Left cardiac atrium (tissue), 4 donors: ENCODE results near the gene CCDC80. TPM values are rescaled to one million over a fixed set of nuclear protein-coding genes. Genes with fewer than 3 reads are reported as not detected.
"Not testable (repeated sequence)": the region's sequence is repeated elsewhere in the genome, so short reads cannot be mapped to it uniquely, and the experiment has no call there.

Experiments used
- ATAC-seq, 2 donors: fragments of 200-7000 bp; cut with Tn5 transposase; one replicate each; pipeline ENCODE4 v1.9.1; 2020; ENCODE audit warnings: mild to moderate bottlenecking in 2 of 2, moderate library complexity in 2 of 2
- DNase-seq: peaks from one replicate; pipeline ENCODE4 v3.0.0-alpha.2; 2020
- intact Hi-C, 2 donors: fragments of 100-400 bp; cut with DNase I; formaldehyde crosslinking; loops; one replicate each; pipeline versions ENCODE4 v1.14.1 to v1.15.1; 2022 to 2023
- total RNA-seq, 2 donors: library from RNA; stranded (reverse); fragmentation: NEBNext Ultra II Directional; extraction: Animal tissue kit (Norgen Biotek cat#: 25700); gene quantifications; one replicate each; pipeline ENCODE4 v1.2.1, GENCODE V29; 2021
- donor health status: DM: no; HTN: yes; CAD: no.
- donor health status: DM: no; HTN: yes; CAD: no; lungs with severe emphysema.
- donor health status: DM: yes; HTN: yes; CAD: no.
- donor health status: Dilated cardiomyopathy.

The CCDC80 gene
- total RNA-seq, 2 donors from 2014 or later = 233 to 278 TPM

DNA sequence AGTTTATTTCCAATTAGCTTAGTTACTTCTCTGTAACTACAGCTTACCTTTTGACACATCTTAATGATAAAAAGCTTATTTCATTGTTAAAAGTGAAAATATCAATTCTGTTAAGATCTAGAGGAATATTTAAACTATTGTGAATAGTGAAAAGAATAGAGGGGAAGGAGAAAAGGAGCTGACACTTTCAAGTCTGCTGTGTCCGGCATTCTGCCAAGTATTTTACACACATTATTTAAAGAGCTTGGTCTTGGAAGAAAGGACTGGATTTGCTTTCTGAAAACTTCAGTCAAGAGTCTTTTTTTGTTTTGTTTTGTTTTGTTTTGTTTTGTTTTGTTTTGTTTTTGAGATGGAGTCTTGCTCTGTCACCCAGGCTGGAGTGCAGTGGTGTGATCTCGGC is 34.8 kb downstream of the CCDC80 start:
- ATAC-seq = no peak
- intact Hi-C loops = no loop called here
- DNase-seq = no peak

DNA sequence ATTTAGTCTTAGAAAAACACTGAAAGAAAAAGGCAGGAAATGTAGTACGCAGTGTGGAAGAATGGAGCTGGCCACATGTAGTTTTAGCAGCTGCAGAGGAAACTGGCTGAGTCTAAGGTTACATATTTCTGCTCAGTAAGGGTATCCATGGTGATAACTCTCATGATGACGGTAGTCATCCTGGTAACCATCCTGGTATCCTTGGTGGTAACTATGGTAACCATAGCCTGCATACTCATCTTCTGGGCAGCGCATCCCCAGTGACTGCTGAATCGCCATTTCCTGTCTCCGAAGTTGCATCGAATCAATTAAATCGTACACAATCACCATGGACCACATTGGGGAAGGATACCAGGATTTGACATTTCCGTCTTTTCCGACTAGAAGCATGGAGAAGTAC is 35.7 kb downstream of the CCDC80 start:
- ATAC-seq (peak; percentile 50 to 58), DNase-seq (no peak)
- intact Hi-C loops = no loop called here

DNA sequence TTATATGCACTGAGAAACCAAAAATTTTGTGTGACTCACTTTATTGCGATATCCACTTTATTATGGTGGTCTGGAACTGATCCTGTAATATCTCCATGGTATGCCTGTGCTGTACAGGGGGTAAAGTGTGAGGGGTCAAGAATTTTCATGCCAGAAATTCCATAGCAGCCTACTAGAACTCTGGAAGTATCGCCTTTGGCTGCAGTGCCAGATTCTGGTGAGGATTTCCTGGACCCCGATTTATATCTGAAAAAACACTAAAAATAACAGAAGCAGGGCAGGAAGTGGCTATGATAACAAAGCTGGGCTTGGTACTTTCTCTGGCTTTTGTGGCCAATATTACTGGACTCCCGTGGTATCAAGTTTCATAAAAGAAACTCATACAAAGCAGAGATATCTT is 36.4 kb downstream of the CCDC80 start:
- ATAC-seq = peak; percentile 47 to 48
- intact Hi-C loops = no loop called here
- peak; percentile 31 for DNase-seq

DNA sequence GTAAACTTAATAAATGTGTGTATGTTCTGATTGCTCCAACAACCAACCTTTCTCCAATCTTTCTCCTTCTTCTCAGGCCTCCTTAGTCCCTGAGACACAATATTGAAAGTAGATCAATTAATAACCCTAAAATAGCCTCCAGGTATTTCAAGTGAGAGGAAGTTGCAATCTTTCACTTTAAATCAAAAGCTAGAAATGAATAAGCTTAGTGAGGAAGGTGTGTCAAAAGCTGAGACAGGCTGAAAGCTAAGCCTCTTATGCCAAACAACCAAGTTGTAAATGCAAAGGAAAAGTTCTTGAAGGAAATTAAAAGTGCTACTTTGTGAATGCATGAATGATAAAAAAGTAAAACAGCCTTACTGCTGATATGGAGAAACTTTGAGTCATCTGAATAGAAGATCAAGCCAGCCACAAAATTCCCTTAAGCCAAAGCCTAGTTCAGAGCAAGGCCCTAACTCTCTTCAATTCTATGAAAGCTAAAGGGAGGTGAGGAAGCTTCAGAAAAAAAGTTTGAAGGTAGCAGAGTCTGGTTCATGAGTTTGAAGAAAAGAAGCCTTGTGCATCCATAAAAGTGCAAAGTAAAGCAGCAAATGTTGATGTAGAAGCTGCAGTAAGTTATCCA is 38.6 kb downstream of the CCDC80 start:
- DNase-seq (no peak), ATAC-seq (no peak)
- intact Hi-C loops = no loop called here

DNA sequence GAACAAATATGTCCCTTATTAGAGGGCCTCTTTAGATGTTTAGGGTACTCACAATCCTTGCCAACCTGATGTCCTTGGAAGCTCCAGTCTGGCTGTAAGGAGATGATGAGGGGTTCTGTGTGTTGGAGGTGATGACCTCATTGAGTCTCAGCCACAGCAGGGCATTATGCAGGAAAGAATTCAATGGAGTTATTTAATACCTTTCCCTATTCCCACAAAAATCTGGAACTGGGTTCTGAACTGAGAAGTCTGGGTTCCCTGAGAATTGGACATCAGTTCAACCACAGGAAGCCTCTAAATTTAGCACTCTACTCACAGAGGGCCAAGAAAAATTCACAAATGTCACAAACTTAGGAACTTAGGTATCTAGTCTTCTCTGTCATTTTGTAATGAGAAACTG is 42.2 kb downstream of the CCDC80 start:
- DNase-seq (no peak), ATAC-seq (no peak)
- intact Hi-C loops = no loop called here

DNA sequence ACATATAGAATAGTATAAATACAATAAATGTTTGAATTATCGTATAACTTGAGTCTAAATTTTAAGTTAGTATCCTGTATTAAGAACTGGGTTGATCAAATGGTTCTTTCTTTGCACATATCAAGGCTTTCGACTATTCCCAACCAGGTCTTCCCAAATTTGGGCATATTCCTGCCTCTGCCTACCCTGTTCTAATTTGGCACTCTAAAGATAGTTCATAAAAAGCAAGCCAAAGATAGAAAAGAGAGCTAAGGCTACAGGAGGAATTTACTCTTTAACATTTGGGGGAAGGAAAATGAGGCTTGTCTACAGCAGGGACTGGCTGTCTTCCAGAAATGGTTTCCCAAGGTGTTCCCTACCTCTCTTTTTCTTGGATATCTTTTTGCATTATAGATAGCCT is 43.0 kb downstream of the CCDC80 start:
- DNase-seq (no peak), ATAC-seq (no peak)
- intact Hi-C loops = no loop called here

DNA sequence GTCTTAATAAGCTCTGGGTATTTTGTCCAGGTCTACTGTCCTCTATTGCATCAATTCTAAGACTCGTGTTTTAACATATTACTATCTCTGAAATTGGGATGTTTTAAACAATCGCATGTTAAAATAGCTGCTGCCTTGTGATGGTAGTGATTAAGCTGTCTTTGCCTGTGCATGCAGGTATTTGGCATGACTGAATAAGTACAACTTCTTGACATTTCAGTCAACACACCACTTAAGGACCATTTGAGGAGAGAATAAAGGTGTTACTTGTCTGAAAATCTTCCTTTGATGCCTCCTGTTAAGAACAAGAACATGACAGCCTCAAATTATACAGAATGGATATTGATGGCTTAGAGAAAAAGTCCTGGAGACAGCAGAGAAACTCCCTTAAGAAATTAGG is 46.1 kb downstream of the CCDC80 start:
- DNase-seq = no peak
- no peak for ATAC-seq
- intact Hi-C loops = no loop called here

DNA sequence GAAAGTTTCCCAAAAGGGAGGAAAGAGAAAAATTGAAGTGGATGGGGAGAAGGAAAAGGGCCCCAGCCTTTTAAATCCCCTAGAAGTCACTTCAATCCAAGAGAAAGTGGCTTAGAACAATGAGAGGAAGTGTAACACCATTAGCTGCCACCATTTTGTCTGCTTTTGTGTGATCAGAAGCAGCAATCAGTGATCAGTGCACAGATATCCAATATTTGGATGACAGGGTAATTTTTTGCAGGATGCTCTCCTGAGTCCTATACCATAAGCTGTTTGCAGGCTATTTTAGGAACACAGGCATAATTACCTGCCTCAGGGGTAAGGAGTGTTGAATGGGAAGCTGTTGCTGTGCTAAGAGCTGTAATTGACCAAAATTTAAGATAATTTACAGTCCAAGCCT is 47.7 kb downstream of the CCDC80 start:
- DNase-seq (no peak), ATAC-seq (no peak)
- intact Hi-C loops = no loop called here

DNA sequence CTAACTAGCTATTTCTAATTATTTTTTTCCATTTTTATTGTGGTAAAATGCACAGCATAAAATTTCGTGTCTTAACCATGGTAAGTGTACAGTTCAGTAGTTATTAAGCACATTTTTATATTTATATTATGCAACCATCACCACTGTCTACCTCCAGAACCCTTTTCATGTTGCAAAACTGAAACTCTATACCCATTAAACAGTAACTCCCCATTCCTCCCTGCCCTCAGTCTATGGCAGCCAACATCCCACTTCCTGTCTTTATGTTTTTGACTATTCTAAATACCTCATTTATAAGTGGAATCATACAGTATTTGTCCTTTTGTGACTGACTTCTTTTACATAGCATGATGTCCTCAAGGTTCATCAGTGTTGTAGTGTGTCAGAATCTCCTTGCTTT is 53.6 kb downstream of the CCDC80 start:
- intact Hi-C loops = no loop called here
- DNase-seq = no peak
- ATAC-seq = no peak

DNA sequence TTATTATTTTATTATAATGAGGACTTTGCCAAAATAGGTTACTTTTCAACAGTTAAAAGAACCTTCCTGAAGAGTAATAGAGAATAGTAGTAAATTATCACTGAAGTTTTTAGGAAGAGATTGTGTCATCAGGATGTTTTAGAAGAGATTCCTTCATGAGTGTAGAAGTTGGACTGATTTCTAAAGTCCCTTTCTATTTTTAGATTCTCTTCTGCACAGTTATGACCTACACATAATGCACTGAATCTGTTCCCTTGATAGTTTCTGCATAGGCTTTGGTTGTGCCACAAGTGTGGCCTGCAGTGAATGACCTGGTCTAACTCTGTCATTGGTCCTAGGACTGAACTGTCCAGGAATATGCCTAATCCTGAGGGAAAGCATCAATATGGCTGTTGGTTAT is 55.2 kb downstream of the CCDC80 start:
- no peak for ATAC-seq
- intact Hi-C loops = loop anchor here in 1 of 2 donors (2.0 kb wide), 1 partner anchor 395 kb away; no protein-coding TSS in a partner anchor
- DNase-seq = no peak

DNA sequence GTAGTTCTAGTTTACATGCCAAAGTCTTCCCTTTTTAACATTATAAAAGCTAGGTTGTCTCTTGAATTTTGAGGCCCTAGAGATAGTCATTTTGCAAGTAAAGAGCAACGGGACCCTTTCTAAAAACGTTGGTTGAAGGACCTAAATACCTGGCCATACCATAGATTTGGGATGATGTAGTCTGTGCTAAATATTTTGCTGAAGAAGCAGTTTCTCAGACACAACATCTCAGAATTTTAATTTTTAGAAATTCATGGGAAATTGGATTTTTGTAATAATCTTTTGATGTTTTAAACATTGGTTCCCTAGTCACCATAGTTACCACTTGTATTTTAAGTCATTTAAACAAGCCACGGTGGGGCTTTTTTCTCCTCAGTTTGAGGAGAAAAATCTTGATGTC is 57.8 kb downstream of the CCDC80 start:
- DNase-seq = no peak
- ATAC-seq = no peak
- intact Hi-C loops = no loop called here

DNA sequence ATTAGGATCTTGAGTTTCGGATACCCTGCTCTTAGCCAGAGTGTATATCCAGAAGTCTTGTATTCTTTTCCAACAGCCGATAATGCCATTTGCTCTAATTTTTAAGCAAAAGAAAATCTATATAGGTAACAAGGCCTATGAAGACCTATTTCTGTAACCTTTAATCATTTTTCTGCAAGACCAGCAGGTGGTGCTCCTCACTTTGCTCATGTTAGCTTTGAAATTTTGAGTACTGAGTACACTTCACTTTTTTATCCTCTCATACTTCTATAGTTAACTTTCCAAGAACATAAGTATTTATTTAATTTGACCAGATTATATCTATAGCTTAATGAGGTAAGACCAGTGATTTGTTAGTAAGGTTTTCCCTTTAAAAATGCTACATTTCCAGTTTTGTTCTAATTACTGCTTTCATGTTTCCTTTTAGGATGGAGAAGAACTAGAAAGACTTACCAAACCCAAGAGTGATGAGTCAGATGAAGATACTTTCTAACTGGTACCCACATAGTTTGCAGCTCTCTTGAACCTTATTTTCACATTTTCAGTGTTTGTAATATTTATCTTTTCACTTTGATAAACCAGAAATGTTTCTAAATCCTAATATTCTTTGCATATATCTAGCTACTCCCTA is 58.6 kb downstream of the CCDC80 start:
- ATAC-seq = peak in 1 of 2 donors; percentile 54
- DNase-seq = no peak
- intact Hi-C loops = no loop called here

DNA sequence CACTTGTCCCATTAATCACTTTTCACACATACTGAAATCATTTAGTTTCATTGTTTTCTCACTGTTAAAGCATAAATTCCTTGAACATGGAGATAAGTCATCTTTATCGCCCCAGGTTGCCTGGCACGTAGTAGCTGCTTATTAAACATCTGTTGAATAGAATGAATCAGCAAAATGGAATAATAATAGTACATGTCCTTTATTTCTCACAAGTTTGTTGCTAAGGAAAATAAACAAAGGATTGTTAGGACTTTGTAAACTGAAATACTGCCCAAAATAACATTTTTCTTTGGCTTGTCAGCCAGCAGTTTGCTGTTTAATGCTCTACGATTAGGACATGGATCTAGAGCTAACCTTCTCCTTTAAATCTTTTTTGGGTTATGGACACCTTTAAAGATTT is 61.2 kb downstream of the CCDC80 start:
- intact Hi-C loops = no loop called here
- peak in 1 of 2 donors; percentile 26 for ATAC-seq
- no peak for DNase-seq

DNA sequence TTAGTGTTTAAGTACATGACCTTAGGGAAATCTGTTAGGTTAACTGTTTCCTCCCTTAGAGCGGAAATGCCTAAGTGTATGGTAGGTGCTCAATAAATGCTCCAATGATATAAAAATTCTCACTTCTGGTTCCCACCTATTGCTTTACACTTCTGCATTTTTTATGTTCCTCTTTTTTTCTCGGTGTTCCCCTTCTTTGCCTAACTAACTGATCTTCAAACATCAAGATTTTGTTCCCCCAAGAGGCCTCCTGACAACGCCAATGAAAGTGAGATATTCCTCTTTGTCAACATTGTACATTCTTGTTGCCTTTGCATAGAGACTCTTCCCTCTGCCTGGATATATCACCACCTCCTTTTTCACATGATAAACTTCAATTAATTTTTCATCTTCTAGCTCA is 61.7 kb downstream of the CCDC80 start:
- no peak for DNase-seq
- ATAC-seq = no peak
- intact Hi-C loops = no loop called here

DNA sequence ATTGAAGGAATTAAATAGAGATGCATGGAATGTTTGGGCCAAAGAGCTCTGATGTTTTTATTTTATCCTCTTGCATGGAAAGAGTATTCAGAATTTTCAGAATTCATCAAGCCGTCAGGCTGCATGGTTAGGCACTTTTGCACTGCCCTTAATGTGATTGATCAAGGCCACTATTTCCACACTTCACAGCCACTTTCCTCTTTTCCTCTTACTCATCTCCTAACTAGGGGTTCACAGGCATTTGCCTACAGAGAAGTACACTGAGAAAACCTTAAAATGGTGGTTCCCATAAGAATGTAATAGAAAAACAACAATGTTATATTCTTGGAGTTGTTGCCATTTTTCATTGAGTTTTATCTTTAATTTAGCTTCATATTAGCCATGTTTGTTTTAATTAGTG is 68.2 kb downstream of the CCDC80 start:
- intact Hi-C loops = no loop called here
- ATAC-seq (no peak), DNase-seq (no peak)

DNA sequence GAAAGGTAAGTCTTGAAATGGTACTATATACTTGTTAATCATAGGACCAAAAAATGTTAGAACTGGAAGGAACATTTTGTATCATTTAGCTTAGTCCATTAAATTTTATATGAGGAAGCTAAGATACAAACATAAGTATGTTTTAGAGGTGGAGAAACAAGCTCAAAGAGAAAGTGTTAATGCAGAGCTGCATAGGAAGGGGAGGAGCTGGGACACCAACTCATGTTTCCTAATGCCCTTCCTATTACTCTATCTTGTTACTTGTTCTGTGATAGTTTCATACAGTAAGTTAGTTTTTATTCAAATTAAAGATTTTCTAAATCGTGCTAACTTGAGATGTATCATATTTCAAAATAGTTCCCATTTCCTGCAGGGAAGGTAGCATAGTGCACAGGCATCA is 71.7 kb downstream of the CCDC80 start:
- ATAC-seq (no peak), DNase-seq (no peak)
- intact Hi-C loops = no loop called here

DNA sequence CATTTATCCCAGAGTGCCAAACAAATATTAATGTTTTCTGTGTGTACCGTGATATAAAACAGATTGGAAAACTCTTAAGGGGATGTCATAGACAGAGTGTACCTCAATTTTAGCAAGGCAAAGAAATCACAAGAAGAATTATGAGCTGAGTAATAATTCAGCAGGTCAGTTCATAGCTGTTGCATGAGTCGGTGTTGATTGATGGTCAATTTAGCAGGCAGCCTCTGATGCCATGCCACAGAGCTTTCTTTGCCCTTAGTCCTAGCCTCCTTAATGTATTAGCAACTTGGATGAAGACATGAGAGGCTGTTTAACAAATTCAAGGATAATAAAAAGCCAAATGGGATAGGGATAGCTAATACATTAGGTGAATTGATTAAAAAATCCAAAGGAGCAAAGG is 72.3 kb downstream of the CCDC80 start:
- intact Hi-C loops = no loop called here
- DNase-seq = no peak
- ATAC-seq = peak in 1 of 2 donors; percentile 38

DNA sequence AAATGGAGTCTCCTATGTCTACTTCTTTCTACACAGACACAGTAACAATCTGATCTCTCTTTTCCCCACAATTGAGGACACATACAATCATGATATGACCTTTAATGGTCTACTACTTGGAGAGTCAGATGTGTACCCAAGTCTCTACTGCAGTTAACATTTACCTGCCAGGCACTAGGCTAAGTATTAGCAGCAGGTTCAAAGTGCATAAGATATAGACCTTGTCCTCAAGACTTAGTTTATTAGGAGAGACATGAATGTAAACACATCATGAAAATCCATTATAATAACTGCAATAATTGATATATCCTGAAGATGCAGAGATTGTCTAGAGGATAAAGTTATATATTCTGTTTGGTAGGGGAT is 76.0 kb downstream of the CCDC80 start:
- ATAC-seq (no peak), DNase-seq (no peak)
- intact Hi-C loops = no loop called here

DNA sequence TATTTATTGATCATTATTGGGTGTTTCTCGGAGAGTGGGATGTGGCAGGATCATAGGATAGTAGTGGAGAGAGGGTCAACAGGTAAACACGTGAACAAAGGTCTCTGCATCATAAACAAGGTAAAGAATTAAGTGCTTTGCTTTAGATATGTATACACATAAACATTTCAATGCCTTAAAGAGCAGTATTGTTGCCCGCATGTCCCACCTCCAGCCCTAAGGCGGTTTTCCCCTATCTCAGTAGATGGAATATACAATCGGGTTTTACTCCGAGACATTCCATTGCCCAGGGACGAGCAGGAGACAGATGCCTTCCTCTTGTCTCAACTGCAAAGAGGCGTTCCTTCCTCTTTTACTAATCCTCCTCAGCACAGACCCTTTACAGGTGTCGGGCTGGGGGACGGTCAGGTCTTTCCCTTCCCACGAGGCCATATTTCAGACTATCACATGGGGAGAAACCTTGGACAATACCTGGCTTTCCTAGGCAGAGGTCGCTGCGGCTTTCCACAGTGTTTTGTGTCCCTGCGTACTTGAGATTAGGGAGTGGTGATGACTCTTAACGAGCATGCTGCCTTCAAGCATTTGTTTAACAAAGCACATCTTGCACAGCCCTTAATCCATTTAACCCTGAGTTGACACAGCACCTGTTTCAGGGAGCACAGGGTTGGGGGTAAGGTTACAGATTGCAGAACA is 76.5 kb downstream of the CCDC80 start:
- ATAC-seq, intact Hi-C loops, DNase-seq: not testable (repeated sequence)

DNA sequence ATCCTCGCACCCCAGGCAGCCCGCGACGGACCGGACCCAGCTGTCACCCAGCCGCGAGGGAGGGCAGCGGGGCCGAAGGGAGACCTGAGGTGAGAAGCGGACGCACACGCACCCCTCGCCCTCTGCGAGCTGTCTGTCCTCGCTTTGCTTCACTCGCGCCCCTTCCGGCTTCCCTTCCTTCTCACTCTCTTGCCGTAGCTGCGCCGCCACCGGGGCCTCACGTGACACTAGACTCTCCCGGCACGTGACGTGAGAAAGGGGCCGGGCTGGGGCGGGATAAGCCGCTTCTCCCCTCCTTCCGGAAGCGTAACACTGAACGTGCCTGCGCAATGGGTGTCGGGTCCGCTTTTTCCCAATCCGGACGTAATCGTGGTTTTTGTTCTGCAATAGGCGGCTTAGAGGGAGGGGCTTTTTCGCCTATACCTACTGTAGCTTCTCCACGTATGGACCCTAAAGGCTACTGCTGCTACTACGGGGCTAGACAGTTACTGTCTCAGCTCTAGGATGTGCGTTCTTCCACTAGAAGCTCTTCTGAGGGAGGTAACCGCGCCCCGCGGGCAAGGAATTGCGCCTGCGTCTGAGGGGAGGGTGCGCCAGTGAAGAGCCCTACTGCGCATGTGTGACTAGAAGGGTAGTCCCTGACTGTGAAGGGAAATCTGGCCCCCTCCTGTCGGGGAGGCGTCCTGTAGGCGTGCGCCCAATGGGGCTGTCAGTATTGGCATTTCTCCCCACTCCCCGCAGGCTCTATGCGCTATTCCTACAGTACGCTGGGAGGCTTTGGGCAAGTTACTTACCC is 79.0 kb downstream of the CCDC80 start, which contains the start of the genes ATG3 and SLC35A5:
ATG3 (minus strand) TSS at position 229 of the 796 bp plus-strand sequence. CDS start 434 bp downstream, outside the sequence.
SLC35A5 (plus strand) TSS at position 312 of the 796 bp plus-strand sequence. CDS start 1,359 bp downstream, outside the sequence.
- intact Hi-C loops = no loop called here
- ATAC-seq = peak; percentile 98
- peak; percentile 98 for DNase-seq
